ENCODE data around the gene BCL2A1.

GRCh38 chr15:79924379-79924778 lies 46.6 kb downstream of the BCL2A1 start:
- TF ChIP-seq CTCF (IDR thresholded peaks at IDR 0.05 in 8 of 11, conservative IDR thresholded peaks at IDR 0.05 in 3 of 11), result no peak
- no peak for TF ChIP-seq POLR2A (IDR thresholded peaks at IDR 0.05)
